ENCODE data around the gene UBE2C.
"Not testable (repeated sequence)": the region's sequence is repeated elsewhere in the genome, so short reads cannot be mapped to it uniquely, and the experiment has no call there.

UBE2C gene

DNA sequence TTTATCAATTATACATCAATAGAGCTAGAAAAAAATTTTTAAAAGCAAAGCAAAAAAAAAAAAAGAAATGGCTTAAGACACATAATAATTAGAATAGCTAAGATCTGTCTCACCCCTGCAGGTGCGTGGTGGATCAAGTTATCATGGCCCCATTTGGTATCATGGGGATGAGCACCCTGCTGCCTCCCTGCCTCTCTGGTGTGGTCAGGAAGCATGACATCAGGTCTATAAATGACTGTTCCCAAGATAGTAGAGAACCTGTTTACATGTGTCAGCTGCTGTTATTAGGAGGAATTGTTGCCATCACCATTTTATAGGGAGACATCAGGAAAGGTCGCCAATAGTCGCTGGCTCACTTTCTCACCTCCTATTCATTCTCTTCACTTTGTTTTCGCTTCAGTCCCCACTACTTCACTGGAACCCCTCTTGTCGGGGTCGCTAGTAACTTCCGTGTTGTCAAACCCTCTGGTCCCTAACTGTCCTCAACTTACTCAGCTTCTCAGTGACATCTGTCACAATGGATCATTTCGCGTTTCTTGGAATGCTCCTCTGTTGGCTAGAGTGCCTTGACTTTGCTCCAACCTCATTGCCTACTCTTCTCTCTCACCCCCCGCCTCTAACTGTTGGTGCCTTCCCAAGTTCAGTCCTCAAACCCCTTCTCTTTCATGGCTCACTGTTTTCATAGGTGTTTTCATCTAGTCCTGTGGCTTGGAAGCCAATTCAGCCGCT is 15.9 kb upstream of the UBE2C start:
- no peak for DNase-seq (ENCODE audit: low read depth)
- H3K4me3 ChIP-seq (ENCODE audit: low read depth, low read length), result no peak overlapping the region

DNA sequence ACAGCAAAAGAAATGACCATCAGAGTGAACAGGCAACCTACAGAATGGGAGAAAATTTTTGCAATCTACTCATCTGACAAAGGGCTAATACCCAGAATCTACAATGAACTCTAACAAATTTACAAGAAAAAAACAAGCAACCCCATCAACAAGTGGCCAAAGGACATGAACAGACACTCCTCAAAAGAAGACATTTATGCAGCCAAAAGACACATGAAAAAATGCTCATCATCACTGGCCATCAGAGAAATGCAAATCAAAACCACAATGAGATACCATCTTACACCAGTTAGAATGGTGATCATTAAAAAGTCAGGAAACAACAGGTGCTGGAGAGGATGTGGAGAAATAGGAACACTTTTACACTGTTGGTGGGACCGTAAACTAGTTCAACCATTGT is 14.9 kb upstream of the UBE2C start:
- DNase-seq (ENCODE audit: low read depth); H3K4me3 ChIP-seq (ENCODE audit: low read depth, low read length): not testable (repeated sequence)

GRCh38 chr20:45797955-45798354 is 14.5 kb upstream of the UBE2C start:
- not testable (repeated sequence) for H3K4me3 ChIP-seq (ENCODE audit: low read depth, low read length); DNase-seq (ENCODE audit: low read depth)

- H3K4me3 ChIP-seq (ENCODE audit: low read depth, low read length), result no peak overlapping the region
- DNase-seq (ENCODE audit: low read depth), result no peak
These were observed 13.4 kb upstream of the UBE2C start for GRCh38 chr20:45798935-45799642.

DNA sequence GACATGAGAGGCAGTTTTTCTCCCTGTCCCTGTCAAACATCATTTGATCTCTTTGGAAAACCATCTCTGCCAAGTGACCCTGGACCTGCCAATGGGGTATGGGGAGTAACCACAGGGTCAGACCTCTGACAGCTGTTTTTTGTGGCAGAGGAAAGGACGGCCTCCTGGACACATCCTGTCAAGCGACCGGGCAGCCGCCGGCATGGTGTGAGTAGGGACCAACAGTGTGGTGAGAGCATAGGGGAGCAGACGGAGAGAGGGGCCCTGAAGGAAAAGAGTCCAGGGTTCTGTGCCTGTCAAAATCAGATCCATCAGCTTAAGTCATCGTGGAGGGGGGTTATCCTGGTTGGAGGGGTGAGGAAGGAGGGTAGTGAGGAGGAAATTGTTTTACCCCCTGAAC is 10.6 kb upstream of the UBE2C start:
- no peak for DNase-seq (ENCODE audit: low read depth)
- no peak overlapping the region for H3K4me3 ChIP-seq (ENCODE audit: low read depth, low read length)

- no peak for DNase-seq (ENCODE audit: low read depth)
- H3K4me3 ChIP-seq (ENCODE audit: low read depth, low read length), result no peak overlapping the region
These were observed 2.1 kb upstream of the UBE2C start for GRCh38 chr20:45810191-45810970.

- no peak for DNase-seq (ENCODE audit: low read depth)
These were observed 529 bp downstream of the UBE2C start for GRCh38 chr20:45813006-45813340.

GRCh38 chr20:45813489-45813888 is 1.0 kb downstream of the UBE2C start:
- DNase-seq (ENCODE audit: low read depth), result no peak
- H3K4me3 ChIP-seq (ENCODE audit: low read depth, low read length), result peak overlapping the region; percentile 81

More at GRCh38 chr20:45813006-45813340, 529 bp downstream of the UBE2C start:
- H3K4me3 ChIP-seq (ENCODE audit: low read depth, low read length), result peak overlapping the region; percentile 81

GRCh38 chr20:45814314-45814713 is 1.9 kb downstream of the UBE2C start:
- no peak for DNase-seq (ENCODE audit: low read depth)
- H3K4me3 ChIP-seq (ENCODE audit: low read depth, low read length), result no peak overlapping the region

DNA sequence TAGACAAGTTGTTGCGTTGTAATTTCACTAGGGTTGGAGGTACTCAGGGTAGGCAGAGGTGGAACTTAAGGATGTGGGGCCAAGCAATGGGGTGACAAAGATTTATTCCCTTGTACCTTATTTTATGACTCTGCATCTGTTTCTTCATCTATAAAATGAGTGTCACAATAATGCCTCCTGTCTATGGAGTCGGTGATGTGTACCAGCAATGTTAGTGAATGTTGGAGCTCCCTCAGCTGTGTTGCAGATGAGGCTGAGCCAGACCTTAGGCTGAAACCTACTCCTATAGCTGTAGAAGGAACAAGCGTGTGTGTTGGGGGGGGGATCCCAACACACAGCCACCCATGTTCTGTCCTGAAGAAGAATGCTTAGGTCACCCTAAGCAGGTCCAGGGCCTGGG is 4.5 kb downstream of the UBE2C start:
- no peak overlapping the region for H3K4me3 ChIP-seq (ENCODE audit: low read depth, low read length)
- DNase-seq (ENCODE audit: low read depth), result no peak

- H3K4me3 ChIP-seq (ENCODE audit: low read depth, low read length), result no peak overlapping the region
- no peak for DNase-seq (ENCODE audit: low read depth)
These were observed 5.1 kb downstream of the UBE2C start for GRCh38 chr20:45817376-45818194.

- no peak for DNase-seq (ENCODE audit: low read depth)
- H3K4me3 ChIP-seq (ENCODE audit: low read depth, low read length), result no peak overlapping the region
These were observed 5.8 kb downstream of the UBE2C start for GRCh38 chr20:45818239-45818638.

DNA sequence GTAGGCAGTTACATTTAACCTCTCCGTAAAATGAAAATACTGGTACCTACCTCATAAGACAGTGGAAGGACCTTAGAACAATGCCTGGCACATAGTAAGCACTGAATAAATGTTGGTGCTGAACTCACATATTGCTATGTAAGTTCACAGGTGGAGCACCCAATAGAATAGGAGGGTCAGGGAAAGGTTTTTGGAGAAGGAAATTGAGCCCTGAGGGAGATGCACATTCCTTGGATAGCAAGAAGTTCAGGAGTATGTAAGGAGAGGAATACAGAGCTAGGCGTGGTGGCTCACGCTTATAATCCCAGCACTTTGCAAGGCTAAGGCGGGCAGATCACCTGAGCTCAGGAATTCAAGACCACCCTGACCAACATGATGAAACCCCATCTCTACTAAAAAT is 7.0 kb downstream of the UBE2C start:
- H3K4me3 ChIP-seq (ENCODE audit: low read depth, low read length), result no peak overlapping the region
- DNase-seq (ENCODE audit: low read depth), result no peak

DNA sequence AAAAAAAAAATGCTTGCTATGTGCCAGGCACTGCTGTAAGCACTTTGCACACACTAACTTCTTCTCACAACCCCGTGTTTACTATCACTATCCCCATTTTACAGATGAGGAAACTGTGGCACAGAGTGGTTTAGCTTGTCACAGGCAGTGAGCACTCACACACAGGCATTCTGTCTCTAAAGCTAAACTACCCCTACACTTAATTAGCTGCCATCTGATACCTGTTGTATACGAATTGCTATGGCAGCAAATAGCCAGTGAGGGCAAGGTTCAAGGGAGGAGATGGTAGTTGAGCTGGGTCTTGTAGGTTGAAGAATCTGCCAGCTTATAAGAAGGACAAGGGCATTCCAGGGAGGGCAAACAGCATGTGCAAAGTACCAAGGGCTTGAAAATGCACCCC is 9.5 kb downstream of the UBE2C start:
- H3K4me3 ChIP-seq (ENCODE audit: low read depth, low read length), result no peak overlapping the region
- DNase-seq (ENCODE audit: low read depth), result no peak

DNA sequence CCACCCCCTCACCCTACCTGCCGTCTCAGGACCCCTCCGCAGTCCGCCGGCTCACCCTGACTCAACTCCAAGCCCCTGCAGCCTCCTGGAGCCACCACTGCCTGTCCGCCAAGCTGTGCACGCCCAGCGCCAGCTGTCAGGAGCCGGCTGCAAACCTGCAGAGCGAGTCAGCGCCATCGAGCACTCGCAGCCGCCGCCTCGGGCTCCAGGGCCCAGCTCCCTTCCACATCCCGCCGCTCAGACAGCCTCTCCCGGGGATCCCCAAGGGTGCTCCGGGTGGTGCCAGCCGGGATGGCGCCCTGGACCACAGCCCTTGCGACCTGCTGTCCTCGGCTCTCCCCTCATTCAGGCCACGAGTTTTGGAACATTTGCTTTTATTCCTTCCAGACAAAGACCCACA is 10.4 kb downstream of the UBE2C start:
- peak overlapping the region; percentile 11 for H3K4me3 ChIP-seq (ENCODE audit: low read depth, low read length)
- DNase-seq (ENCODE audit: low read depth), result no peak

- H3K4me3 ChIP-seq (ENCODE audit: low read depth, low read length), result no peak overlapping the region
- no peak for DNase-seq (ENCODE audit: low read depth)
These were observed 11.7 kb downstream of the UBE2C start for GRCh38 chr20:45823949-45824835.

GRCh38 chr20:45826381-45827019 is 14.1 kb downstream of the UBE2C start:
- DNase-seq (ENCODE audit: low read depth), result no peak
- no peak overlapping the region for H3K4me3 ChIP-seq (ENCODE audit: low read depth, low read length)

- no peak for DNase-seq (ENCODE audit: low read depth)
- H3K4me3 ChIP-seq (ENCODE audit: low read depth, low read length), result no peak within 1 kb of the TSS
These were observed 14.7 kb downstream of the UBE2C start, which contains the start of gene TNNC2 for GRCh38 chr20:45827030-45827652. TNNC2 (minus strand) TSS chr20:45827312; CDS start chr20:45827248, 64 bp downstream.
